Osteocyte (in vitro differentiated cells): ENCODE measurements around the gene RIPOR3. TPM values are rescaled to one million over a fixed set of nuclear protein-coding genes. Genes with fewer than 3 reads are reported as not detected.
"Not testable (repeated sequence)": the region's sequence is repeated elsewhere in the genome, so short reads cannot be mapped to it uniquely, and the experiment has no call there.

Experiments
- DNase-seq: peaks from one replicate; pipeline ENCODE4 v3.0.0; 2021; ENCODE audit warnings: mixed read lengths; ENCODE audit not compliant: unreplicated experiment; ENCODE audit errors: extremely low spot score
- H3K27ac Mint-ChIP-seq: one replicate; pipeline ENCODE4 v1.8.0; 2021; ENCODE audit warnings: mild to moderate bottlenecking, mixed read lengths; ENCODE audit not compliant: unreplicated experiment
- H3K27me3 Mint-ChIP-seq: one replicate; pipeline ENCODE4 v1.8.0; 2021; ENCODE audit warnings: mixed read lengths; ENCODE audit not compliant: unreplicated experiment
- H3K36me3 Mint-ChIP-seq: one replicate; pipeline ENCODE4 v1.8.0; 2021; ENCODE audit warnings: mixed read lengths; ENCODE audit not compliant: unreplicated experiment
- H3K4me1 Mint-ChIP-seq: one replicate; pipeline ENCODE4 v1.8.0; 2021; ENCODE audit warnings: mixed read lengths; ENCODE audit not compliant: unreplicated experiment
- H3K4me3 Mint-ChIP-seq: one replicate; pipeline ENCODE4 v1.8.0; 2021; ENCODE audit warnings: mild to moderate bottlenecking, moderate library complexity, mixed read lengths; ENCODE audit not compliant: unreplicated experiment
- H3K9me3 Mint-ChIP-seq: one replicate; pipeline ENCODE4 v1.8.0; 2021; ENCODE audit warnings: mixed read lengths; ENCODE audit not compliant: unreplicated experiment
- CTCF ChIP-seq: fragments of 200-600 bp; sonication (generic); IDR thresholded peaks from 2 replicates; pipeline ENCODE4 v1.5.0; 2021; ENCODE audit warnings: antibody characterized with exemption, mild to moderate bottlenecking, moderate library complexity
- total RNA-seq: library from RNA; stranded (reverse); gene quantifications from 2 replicates; pipeline ENCODE4 v1.2.1, GENCODE V29; 2021

Gene RIPOR3
- total RNA-seq, 1 donor from 2014 or later: 0.11 TPM

GRCh38 chr20:50601511-50602431 lies 89.6 kb downstream of the RIPOR3 start:
- no peaks in the 10 kb centered on the region for H3K9me3 Mint-ChIP-seq
- no peaks in the 10 kb centered on the region for H3K36me3 Mint-ChIP-seq
- DNase-seq: no peak
- H3K4me1 Mint-ChIP-seq: peaks cover 5% of the 10 kb centered on the region
- H3K27ac Mint-ChIP-seq: no peak overlapping the region
- no peak overlapping the region for H3K4me3 Mint-ChIP-seq
- TF ChIP-seq CTCF: no peak
- peaks cover 17% of the 10 kb centered on the region for H3K27me3 Mint-ChIP-seq

GRCh38 chr20:50600281-50600895 lies 91.0 kb downstream of the RIPOR3 start:
- DNase-seq: no peak
- no peaks in the 10 kb centered on the region for H3K9me3 Mint-ChIP-seq
- no peak for TF ChIP-seq CTCF
- H3K4me1 Mint-ChIP-seq: peaks cover 5% of the 10 kb centered on the region
- no peak overlapping the region for H3K4me3 Mint-ChIP-seq
- peaks cover 24% of the 10 kb centered on the region for H3K27me3 Mint-ChIP-seq
- no peaks in the 10 kb centered on the region for H3K36me3 Mint-ChIP-seq
- no peak overlapping the region for H3K27ac Mint-ChIP-seq

- H3K36me3 Mint-ChIP-seq, H3K9me3 Mint-ChIP-seq, H3K4me1 Mint-ChIP-seq, DNase-seq, H3K4me3 Mint-ChIP-seq, H3K27ac Mint-ChIP-seq: not testable (repeated sequence)
- H3K27me3 Mint-ChIP-seq: peaks cover 28% of the 10 kb centered on the region
Measured at GRCh38 chr20:50598768-50599167, 92.6 kb downstream of the RIPOR3 start.

- TF ChIP-seq CTCF: no peak
- Mint-ChIP-seq H3K27ac (no peak overlapping the region), H3K27me3 (peaks cover 28% of the 10 kb centered on the region), H3K36me3 (no peaks in the 10 kb centered on the region), H3K4me1 (peaks cover 5% of the 10 kb centered on the region), H3K9me3 (no peaks in the 10 kb centered on the region), H3K4me3 (no peak overlapping the region)
- no peak for DNase-seq
Measured at GRCh38 chr20:50598074-50598473, 93.3 kb downstream of the RIPOR3 start.

GRCh38 chr20:50597406-50597969 lies 93.9 kb downstream of the RIPOR3 start:
- Mint-ChIP-seq H3K27me3 (peaks cover 28% of the 10 kb centered on the region), H3K4me3 (no peak overlapping the region)

More at GRCh38 chr20:50597406-50597969, 93.9 kb downstream of the RIPOR3 start:
- no peak for DNase-seq
- H3K9me3 Mint-ChIP-seq: no peaks in the 10 kb centered on the region
- no peak for TF ChIP-seq CTCF
- no peaks in the 10 kb centered on the region for H3K36me3 Mint-ChIP-seq
- H3K27ac Mint-ChIP-seq: no peak overlapping the region
- H3K4me1 Mint-ChIP-seq: peaks cover 3% of the 10 kb centered on the region
